HG03558 (cell line): ENCODE measurements around the gene SLC25A34.

ENCODE experiments used
- ATAC-seq: cut with Tn5 transposase; IDR thresholded peaks from one replicate; pipeline ENCODE4 v1.9.1; 2021; ENCODE audit warnings: moderate number of reproducible peaks; ENCODE audit not compliant: unreplicated experiment; ENCODE audit errors: extremely low read depth

Gene SLC25A34

GRCh38 chr1:15765495-15766194 lies 29.6 kb downstream of the SLC25A34 start:
- ATAC-seq = no peak

GRCh38 chr1:15767941-15768340 lies 31.9 kb downstream of the SLC25A34 start:
- no peak for ATAC-seq

GRCh38 chr1:15768388-15768787 lies 32.3 kb downstream of the SLC25A34 start:
- no peak for ATAC-seq

- no peak for ATAC-seq
Measured at GRCh38 chr1:15770313-15770962, 34.4 kb downstream of the SLC25A34 start.

- ATAC-seq = no peak
Measured at GRCh38 chr1:15771836-15772515, 35.9 kb downstream of the SLC25A34 start.

GRCh38 chr1:15775706-15776105 lies 39.6 kb downstream of the SLC25A34 start:
- ATAC-seq = no peak

- ATAC-seq = no peak
Measured at GRCh38 chr1:15777909-15778707, 42.0 kb downstream of the SLC25A34 start.

- ATAC-seq = no peak
Measured at GRCh38 chr1:15785683-15786082, 49.6 kb downstream of the SLC25A34 start.

GRCh38 chr1:15786581-15786980 lies 50.5 kb downstream of the SLC25A34 start:
- ATAC-seq = no peak

GRCh38 chr1:15788624-15789301 lies 52.7 kb downstream of the SLC25A34 start:
- ATAC-seq = no peak
